Measurements from ENCODE around the gene ANKRD55. TPM values are rescaled to one million over a fixed set of nuclear protein-coding genes. Genes with fewer than 3 reads are reported as not detected.
"Not testable (repeated sequence)": the region's sequence is repeated elsewhere in the genome, so short reads cannot be mapped to it uniquely, and the experiment has no call there.

The ANKRD55 gene
- total and polyA plus RNA-seq, 2 donors (not counting 3 experiments of a cell fraction or from before 2014, with no cell fraction given): 1.4 to 2.1 TPM

GRCh38 chr5:56227691-56228090 is 5.4 kb downstream of the ANKRD55 start:
- H3K79me2 ChIP-seq (ENCODE audit: control insufficient read depth, insufficient read depth, low read length): no peaks in the 10 kb centered on the region
- H3K4me2 ChIP-seq (ENCODE audit: insufficient read depth, low read length): no peak overlapping the region
- H3K9me3 ChIP-seq (replicated peaks; ENCODE audit: control insufficient read depth, insufficient read depth, low read length): no peaks in the 10 kb centered on the region
- no peaks in the 10 kb centered on the region for H3K9me1 ChIP-seq (replicated peaks; ENCODE audit: control insufficient read depth, extremely low read depth, insufficient read depth, low read length)
- H3K36me3 ChIP-seq (ENCODE audit: control insufficient read depth in 2 of 2, extremely low read depth in 1 of 2, insufficient read depth in 2 of 2, low read length in 2 of 2): no peaks in the 10 kb centered on the region
- FAIRE-seq (no peak), DNase-seq (ENCODE audit: low read depth, low spot score) (no peak)
- CTCF ChIA-PET: no interaction called here
- POLR2A ChIA-PET: no interaction called here
- H2AFZ ChIP-seq (ENCODE audit: low read depth, low read length): peak overlapping the region; percentile 24
- no TSS peak for BruUV-seq (replicated peaks)
- no peak overlapping the region for H3K4me3 ChIP-seq (replicated peaks in 1 of 3; ENCODE audit: insufficient read depth in 1 of 3, low read depth in 1 of 3, low read length in 3 of 3)
- dilution Hi-C loops (cut with MboI; ENCODE audit: extremely low pct_ligation_motif_present, low sequenced_read_pairs) (no loop called here), intact Hi-C loops (cut with micrococcal nuclease) (no loop called here)
- TF ChIP-seq POLR2A (IDR thresholded peaks at IDR 0.05; ENCODE audit: low read depth, low read length) (no peak), JUN (IDR thresholded peaks at IDR 0.05; ENCODE audit: borderline replicate concordance, insufficient read depth, insufficient read length, low read depth) (no peak)
- H3K27ac ChIP-seq (ENCODE audit: insufficient read depth, low read depth, low read length): no peak overlapping the region
- H3K27me3 ChIP-seq (ENCODE audit: control insufficient read depth in 2 of 2, insufficient read depth in 2 of 2, low read length in 2 of 2): no peaks in the 10 kb centered on the region
- H4K20me1 ChIP-seq (replicated peaks; ENCODE audit: control insufficient read depth, extremely low read depth, insufficient read depth, low read length): no peaks in the 10 kb centered on the region
- no peak overlapping the region for H3K9ac ChIP-seq (replicated peaks; ENCODE audit: extremely low read depth, insufficient read depth, low read length)
- peaks cover 2% of the 10 kb centered on the region for H3K4me1 ChIP-seq (ENCODE audit: control insufficient read depth, extremely low read depth, insufficient read depth, low read length)

DNA sequence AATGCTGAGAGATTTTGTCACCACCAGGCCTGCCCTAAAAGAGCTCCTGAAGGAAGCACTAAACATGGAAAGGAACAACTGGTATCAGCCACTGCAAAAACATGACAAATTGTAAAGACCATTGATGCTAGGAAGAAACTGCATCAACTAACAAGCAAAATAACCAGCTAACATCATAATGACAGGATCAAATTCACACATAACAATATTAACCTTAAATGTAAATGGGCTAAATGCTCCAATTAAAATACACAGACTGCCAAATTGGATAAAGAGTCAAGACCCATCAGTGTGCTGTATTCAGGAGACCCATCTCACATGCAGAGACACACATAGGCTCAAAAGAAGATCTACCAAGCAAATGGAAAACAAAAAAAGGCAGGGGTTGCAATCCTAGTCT is 9.8 kb downstream of the ANKRD55 start:
- dilution Hi-C loops (cut with MboI; ENCODE audit: extremely low pct_ligation_motif_present, low sequenced_read_pairs): not testable (repeated sequence)

DNA sequence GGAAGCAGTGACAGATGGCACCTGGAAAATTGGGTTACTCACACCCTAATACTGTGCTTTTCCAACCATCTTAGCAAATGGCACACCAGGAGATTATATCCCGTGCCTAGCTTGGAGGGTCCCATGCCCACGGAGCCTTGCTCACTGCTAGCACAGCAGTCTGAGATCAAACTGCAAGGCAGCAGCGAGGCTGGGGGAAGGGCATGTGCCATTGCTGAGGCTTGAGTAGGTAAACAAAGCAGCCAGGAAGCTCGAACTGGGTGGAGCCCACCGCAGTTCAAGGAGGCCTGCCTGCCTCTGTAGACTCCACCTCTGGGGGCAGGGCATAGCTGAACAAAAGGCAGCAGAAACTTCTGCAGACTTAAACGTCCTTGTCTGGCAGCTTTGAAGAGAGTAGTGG is 11.5 kb downstream of the ANKRD55 start:
- H3K36me3 ChIP-seq (ENCODE audit: control insufficient read depth in 2 of 2, extremely low read depth in 1 of 2, insufficient read depth in 2 of 2, low read length in 2 of 2); H3K9me1 ChIP-seq (replicated peaks; ENCODE audit: control insufficient read depth, extremely low read depth, insufficient read depth, low read length); H3K9ac ChIP-seq (replicated peaks; ENCODE audit: extremely low read depth, insufficient read depth, low read length); dilution Hi-C loops (cut with MboI; ENCODE audit: extremely low pct_ligation_motif_present, low sequenced_read_pairs); H3K4me1 ChIP-seq (ENCODE audit: control insufficient read depth, extremely low read depth, insufficient read depth, low read length); H3K79me2 ChIP-seq (ENCODE audit: control insufficient read depth, insufficient read depth, low read length); H3K27ac ChIP-seq (ENCODE audit: insufficient read depth, low read depth, low read length); H3K4me2 ChIP-seq (ENCODE audit: insufficient read depth, low read length); H3K4me3 ChIP-seq (replicated peaks in 1 of 3; ENCODE audit: insufficient read depth in 1 of 3, low read depth in 1 of 3, low read length in 3 of 3); H3K9me3 ChIP-seq (replicated peaks; ENCODE audit: control insufficient read depth, insufficient read depth, low read length); H3K27me3 ChIP-seq (ENCODE audit: control insufficient read depth in 2 of 2, insufficient read depth in 2 of 2, low read length in 2 of 2); CTCF ChIA-PET; H4K20me1 ChIP-seq (replicated peaks; ENCODE audit: control insufficient read depth, extremely low read depth, insufficient read depth, low read length); BruUV-seq (replicated peaks); intact Hi-C loops (cut with micrococcal nuclease); POLR2A ChIA-PET; H2AFZ ChIP-seq (ENCODE audit: low read depth, low read length); FAIRE-seq; DNase-seq (ENCODE audit: low read depth, low spot score): not testable (repeated sequence)

More for the DNA sequence above, 9.8 kb downstream of the ANKRD55 start:
- H4K20me1 ChIP-seq (replicated peaks; ENCODE audit: control insufficient read depth, extremely low read depth, insufficient read depth, low read length); POLR2A ChIA-PET; H3K27me3 ChIP-seq (ENCODE audit: control insufficient read depth in 2 of 2, insufficient read depth in 2 of 2, low read length in 2 of 2); H3K27ac ChIP-seq (ENCODE audit: insufficient read depth, low read depth, low read length); CTCF ChIA-PET; DNase-seq (ENCODE audit: low read depth, low spot score); H3K9me3 ChIP-seq (replicated peaks; ENCODE audit: control insufficient read depth, insufficient read depth, low read length); H3K79me2 ChIP-seq (ENCODE audit: control insufficient read depth, insufficient read depth, low read length); H3K36me3 ChIP-seq (ENCODE audit: control insufficient read depth in 2 of 2, extremely low read depth in 1 of 2, insufficient read depth in 2 of 2, low read length in 2 of 2); FAIRE-seq; H3K4me2 ChIP-seq (ENCODE audit: insufficient read depth, low read length); H3K9me1 ChIP-seq (replicated peaks; ENCODE audit: control insufficient read depth, extremely low read depth, insufficient read depth, low read length); H3K4me1 ChIP-seq (ENCODE audit: control insufficient read depth, extremely low read depth, insufficient read depth, low read length); intact Hi-C loops (cut with micrococcal nuclease); H3K9ac ChIP-seq (replicated peaks; ENCODE audit: extremely low read depth, insufficient read depth, low read length); H3K4me3 ChIP-seq (replicated peaks in 1 of 3; ENCODE audit: insufficient read depth in 1 of 3, low read depth in 1 of 3, low read length in 3 of 3); H2AFZ ChIP-seq (ENCODE audit: low read depth, low read length); BruUV-seq (replicated peaks): not testable (repeated sequence)

Data from endothelial cell of umbilical vein (primary cell).